Germinal center (tissue), 1 donor: ENCODE data around the gene MOXD1.
A peak's percentile ranks its signal among the peaks of the same experiment; 100 is the strongest.
"Not testable (repeated sequence)": the region's sequence is repeated elsewhere in the genome, so short reads cannot be mapped to it uniquely, and the experiment has no call there.

Source experiments
- DNase-seq: peaks from one replicate; pipeline ENCODE4 v3.0.0; 2012; ENCODE audit warnings: mixed read lengths, low spot score

Gene MOXD1

DNA sequence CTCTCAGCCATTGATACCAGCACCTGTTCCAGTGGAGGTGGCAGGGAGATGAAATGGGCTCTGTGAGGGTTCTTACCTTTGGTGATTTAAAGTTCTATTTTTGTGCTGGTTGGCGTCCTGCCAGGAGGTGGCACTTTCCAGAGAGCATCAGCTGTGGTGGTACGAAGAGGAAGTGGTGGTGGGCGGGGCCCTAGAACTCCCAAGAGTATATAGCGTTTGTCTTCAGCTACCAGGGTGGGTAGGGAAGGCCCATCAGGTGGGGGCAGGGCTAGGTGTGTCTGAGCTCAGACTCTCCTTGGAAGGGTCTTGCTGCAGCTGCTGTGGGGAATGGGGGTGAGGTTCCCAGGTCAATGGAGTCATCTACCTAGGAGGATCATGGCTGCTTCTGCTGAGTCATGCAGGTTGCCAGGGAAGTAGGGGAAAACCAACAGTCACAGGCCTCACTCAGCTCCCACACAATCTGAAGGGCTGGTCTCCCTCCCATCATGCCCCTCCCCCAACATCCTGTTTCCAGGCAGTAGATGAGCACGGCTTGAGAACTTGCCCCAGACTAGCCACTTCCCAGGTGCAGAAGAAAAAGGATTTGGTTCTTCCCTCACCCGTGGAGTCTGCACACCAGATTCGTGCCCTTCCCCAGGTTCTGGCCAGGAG is 46.6 kb downstream of the MOXD1 start:
- peak; percentile 40 for DNase-seq

- DNase-seq = not testable (repeated sequence)
Measured at GRCh38 chr6:132351986-132352385, 49.3 kb downstream of the MOXD1 start.

DNA sequence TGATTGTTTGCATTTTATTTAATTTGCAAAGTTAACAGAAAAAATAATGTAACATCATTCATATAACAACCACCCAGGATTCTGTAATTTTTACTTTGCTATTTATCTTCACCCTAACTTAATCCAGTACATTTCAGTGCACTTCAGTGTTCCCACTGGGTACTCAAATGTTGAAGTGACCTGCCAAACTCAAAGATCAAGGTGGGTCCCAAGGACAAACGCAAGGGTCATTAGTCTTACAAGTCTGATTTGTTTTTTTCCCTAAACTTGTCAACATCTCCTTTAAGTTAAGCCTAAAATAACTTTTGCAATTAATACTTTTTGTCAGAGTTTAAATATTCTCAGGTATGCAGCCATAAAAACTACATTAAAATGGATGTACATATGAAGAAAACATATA is 53.0 kb downstream of the MOXD1 start:
- no peak for DNase-seq

DNA sequence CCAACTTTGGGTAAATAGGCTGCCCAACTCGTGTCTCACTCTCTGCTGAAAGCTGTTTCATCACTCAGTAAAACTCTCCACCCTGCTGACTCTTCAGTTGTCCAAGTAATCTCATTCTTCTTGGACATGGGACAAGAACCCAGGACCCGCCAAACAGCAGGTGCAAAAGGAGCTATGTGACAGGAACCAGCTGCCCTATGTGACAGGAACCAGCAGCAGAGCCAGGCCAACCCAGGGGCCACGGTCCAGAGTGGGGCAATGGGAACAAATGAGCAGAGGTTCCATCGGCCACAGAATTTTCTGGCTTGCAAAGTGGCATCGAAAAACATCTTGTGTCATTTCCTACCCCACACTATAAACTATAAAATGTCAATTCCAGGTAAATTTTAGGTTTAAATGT is 56.5 kb downstream of the MOXD1 start:
- no peak for DNase-seq

- no peak for DNase-seq
Measured at GRCh38 chr6:132341646-132342045, 59.6 kb downstream of the MOXD1 start.

DNA sequence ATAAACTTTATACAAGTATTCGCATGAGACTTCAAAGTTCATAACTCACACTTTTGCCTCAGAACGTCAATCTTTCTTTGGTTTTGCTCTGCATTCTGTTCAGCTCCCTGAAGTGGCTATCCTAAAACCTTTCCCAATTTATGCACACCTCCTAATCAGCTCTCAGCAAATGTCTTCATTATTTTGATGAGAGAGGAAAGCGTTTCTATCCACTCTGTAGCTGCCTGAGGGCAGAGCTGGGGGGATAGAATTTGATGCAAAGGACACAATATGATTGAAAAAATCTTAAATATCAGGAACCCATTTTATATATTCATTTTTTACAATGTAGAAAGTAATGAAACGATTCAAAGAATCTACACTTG is 66.8 kb downstream of the MOXD1 start:
- DNase-seq = no peak

DNA sequence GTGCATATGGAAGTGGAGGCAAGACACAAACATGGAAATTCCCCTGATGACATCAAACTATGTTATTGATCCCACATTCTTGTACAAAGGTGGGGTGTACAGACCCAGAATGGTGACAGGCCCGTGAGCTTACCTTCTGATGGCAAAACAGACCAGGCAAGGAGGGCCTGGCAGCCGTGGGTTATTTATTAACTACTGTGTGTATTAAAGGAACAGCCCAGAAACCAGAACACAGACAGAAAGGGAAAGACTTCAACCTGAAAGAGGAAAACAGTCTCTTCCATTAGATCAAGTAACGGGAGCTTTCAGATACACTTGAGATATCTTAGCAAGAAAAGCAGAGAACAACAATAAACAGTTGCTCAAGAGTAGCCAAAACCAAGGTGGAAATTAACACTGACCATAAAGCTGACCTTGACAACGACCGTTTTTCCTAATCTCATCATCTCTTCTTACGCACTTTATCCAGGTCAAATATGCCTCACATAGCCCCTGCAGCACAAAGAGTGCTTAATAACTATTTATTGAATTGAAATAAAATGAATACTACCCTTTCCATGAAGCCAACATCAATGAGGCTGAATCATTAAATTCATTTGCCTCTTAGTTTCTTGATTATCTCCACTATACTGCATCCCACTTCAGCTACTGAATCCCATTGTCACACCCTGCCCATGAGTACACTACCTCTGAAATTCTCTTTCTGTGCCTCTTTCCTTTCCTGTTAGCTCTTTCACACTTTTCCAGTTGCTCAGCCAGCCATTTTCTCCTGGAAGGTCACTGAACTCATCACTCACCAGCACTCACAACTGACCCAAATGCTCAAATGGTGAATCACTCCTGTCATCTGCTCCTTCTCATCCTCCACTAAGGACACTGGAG is 67.4 kb downstream of the MOXD1 start:
- no peak for DNase-seq

GRCh38 chr6:132330759-132331158 is 70.5 kb downstream of the MOXD1 start:
- DNase-seq = no peak

DNA sequence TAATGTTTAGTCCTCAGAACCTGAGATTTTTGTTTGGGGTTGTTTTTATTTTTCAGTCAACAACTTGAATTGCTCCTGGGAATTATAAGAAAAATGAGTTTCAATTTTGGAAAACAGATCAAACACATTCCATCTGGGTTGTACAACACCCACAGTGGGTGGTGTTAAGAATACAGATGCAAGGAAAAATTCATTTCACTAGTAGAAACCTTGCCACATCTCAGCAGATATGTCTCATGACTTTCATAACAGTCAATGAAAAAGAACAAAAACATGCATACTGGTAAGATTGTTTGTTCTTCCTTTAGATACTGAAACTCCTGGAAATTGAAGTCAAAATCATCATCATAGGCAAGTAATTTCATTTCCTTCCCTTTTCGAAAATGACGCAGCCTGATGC is 78.9 kb downstream of the MOXD1 start:
- DNase-seq = no peak

DNA sequence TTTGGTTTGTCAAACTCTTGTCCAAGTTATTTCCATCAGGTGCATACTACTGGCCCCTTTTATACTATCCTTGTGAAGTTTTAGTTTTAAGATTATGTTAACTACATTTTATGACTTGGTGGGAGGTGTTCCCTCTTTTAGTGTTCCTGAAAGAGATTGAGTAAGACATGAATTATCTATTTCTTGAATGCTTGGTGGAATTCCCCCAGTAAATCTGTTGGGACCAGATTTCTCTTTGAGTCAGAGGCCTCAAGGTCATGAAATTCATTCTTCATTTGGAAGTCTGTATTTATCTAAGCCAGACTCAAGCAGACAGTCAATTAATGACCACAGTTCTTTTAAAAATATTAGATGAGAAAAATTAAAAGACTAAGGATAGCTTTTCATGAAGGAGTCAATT is 81.3 kb downstream of the MOXD1 start:
- no peak for DNase-seq

GRCh38 chr6:132316970-132317369 is 84.3 kb downstream of the MOXD1 start:
- no peak for DNase-seq

DNA sequence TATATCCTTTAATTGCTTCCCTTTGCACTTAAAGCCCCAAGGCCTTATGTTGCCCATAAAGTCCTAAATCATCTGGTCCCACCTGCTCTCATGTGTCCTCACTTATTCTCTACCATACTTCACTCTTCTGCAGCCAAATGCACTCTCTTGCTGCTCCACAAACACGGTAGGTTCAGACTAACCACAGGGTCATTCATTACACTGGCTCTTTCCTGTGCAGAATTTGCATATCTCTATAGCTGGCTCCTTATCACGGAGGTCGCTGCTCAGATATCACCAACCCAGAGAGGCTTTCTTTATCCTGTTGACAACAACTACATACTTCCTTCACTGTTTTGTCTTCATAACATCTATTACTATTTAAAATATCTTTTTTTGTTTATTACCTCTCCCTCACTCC is 86.8 kb downstream of the MOXD1 start:
- DNase-seq = no peak

DNA sequence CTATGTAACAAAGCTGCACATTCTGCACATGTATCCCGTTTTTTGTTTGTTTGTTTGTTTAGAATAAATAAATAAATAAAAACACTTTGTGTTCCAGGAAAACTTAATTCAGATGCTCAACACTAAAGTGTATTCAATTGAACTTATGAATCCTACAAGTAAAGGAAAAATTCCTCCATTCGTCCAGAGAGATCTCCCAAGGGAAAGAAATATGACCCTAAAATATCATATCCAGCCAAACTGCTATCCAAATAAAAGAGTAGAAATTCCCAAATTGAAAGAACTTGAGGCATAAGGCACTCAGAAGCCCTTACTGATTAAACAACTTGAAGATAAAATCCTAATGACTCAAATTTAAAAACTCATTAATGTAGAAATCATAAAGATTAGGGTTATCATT is 90.4 kb downstream of the MOXD1 start:
- DNase-seq = no peak

DNA sequence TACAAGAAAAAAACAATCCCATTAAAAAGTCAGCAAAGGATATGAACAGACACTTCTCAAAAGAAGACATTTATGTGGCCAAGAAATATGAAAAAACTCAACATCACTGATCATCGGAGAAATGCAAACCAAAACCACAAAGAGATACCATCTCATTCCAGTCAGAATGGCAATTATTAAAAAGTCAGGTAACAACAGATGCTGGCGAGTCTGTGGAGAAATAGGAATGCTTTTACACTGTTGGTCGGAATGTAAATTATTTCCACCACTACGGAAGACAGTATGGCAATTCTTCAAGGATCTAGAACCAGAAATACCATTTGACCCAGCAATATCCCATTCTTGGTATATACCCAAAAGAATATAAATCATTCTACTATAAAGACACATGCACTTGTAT is 91.1 kb downstream of the MOXD1 start:
- DNase-seq = not testable (repeated sequence)

- no peak for DNase-seq
Measured at GRCh38 chr6:132304891-132305305, 96.4 kb downstream of the MOXD1 start.

DNA sequence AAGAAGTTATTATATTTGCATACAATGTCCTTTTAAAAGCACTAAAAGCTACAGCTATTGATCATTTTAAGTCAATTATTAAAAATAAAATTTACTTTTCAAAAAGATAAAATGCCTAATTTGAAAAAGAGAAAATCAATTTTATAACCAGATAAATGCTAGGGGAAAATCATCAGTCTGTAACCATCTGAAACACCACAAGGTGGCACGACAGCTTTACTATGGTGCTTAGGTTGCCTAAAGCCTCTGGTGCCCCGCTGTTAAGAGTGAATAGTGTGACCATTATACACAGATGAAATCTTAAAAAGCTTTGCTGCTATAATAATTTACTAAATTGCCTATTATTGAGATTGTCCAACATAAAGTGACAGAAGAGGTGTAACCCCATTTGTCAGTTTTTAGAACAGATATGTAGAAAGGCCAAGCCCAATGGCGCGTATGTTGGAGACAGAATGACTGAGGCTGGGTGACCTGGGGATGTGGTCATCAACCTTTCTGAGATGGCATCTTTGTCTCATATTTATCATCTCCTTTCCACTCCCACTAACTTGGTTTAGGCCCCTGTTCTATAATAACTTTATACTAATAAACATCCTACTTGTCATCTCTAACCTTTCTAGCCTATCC is 100.8 kb downstream of the MOXD1 start:
- peak; percentile 41 for DNase-seq

- peak; percentile 29 for DNase-seq
Measured at GRCh38 chr6:132298344-132298949, 102.8 kb downstream of the MOXD1 start.

- DNase-seq = no peak
Measured at GRCh38 chr6:132289756-132290155, 111.5 kb downstream of the MOXD1 start.

DNA sequence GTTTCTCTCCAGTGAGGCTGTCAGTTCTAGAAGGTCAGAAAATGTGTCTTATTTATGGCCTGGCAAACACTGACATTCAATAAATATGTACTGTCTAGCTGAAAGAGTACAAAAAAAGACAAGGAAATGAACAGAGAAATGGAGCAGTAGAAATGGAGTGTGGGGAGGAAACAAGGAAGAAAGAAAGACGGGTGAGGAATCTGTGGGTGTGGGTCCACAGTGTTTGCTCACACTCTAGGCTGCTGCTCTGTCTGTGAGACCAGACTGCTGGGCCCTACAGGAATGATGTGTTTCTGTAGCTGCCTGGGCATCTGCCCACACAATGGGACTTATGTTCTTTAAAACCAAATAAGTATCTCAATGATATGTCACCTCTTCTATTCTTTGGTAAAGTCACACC is 114.2 kb downstream of the MOXD1 start:
- no peak for DNase-seq

DNA sequence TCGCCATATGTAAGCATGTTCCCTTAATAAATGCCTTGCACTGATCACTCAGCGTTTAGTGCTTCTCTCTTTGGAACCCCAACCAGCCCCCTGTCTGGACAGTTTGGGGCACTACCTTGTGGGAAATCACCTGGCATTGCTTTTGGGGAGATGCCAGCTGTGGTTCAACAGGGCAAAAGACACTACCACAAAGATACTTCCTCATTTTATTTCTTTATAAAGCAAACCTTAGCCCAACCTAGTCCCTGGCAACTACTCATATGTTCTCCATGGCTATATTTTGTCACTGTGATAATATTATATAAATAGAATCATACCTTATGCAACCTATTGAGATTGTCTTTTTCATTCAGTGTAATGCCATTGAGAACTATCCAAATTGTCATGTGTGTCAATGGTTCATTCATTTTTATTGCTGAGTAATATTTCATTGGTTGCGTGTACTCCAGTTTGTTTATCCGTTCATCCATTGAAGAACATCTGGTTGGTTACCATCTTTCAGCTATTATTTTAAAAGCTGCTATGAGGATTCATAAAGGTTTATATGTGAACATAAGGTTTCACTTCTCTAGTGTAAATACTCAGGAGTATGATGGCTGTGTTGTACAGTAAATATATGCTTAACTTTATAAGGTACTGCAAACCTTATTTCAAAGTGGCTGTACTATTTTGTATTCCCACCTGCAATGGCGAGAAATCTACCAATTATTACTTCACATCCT is 114.8 kb downstream of the MOXD1 start:
- no peak for DNase-seq

GRCh38 chr6:132285004-132285780 is 116.1 kb downstream of the MOXD1 start:
- no peak for DNase-seq
